DMS153 treated with DMSO at 0.1 percent for 48 hours (cell line): ENCODE measurements around the gene SLIT1.

Experiments used
- DNase-seq: peaks from one replicate; lab custom pipeline; 2025; ENCODE audit not compliant: unreplicated experiment; lab: John Stamatoyannopoulos, UW

Gene SLIT1

DNA sequence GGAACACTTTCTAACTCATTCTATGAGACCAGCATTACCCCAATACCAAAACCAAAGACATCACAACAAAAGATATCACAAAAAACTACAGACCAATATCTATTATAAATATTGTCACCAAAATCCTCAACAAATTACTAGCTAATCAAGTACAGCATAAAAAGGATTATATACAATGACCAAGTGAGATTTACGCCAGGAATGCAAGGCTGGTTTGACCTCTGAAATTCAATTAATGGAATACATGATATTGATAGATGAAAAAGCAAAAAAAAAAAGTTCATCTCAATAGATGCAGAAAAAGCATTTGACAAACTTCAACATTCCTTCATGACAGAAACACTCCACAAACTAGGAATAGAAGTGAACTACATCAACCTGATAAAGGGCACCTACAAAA lies 178.3 kb downstream of the SLIT1 start:
- no peak for DNase-seq

DNA sequence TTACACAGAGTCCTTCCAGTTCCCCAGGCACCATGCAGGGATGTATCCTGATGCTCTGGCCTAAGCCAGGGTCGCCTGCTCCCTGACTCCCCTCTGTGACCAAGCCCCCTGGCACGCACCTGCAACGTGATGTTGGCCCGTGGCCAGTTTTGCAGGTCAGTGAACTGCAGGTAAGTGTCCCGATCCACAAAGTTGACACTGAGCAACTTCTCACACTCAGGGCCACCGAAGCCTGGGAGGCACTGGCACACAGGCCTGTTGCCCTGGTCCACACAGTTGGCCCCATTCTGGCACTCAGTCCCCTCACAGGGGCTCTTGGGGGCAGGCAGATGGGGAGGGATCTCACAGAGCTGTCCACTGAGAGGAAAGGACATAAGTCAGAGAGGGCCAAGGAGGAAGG lies 179.4 kb downstream of the SLIT1 start:
- no peak for DNase-seq

DNA sequence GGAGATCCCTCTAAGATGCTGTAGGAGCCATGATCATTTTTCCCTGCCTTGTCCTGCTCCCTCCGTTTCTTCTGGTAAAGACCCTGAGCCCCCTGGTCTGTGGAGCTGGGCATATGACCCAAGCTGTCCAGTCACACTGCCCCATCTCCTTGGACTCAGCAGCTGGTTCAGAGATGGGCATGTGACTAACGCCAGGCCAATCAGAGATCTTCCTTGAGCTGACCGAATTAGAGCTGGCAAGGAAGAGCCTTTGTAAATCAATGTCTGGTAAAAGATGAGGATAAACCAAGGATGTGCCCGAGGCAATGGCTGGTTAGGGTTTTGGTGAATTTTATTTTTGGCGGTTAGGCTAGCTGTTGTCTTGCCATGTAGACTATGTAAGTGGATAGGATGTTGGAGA lies 180.4 kb downstream of the SLIT1 start:
- DNase-seq = no peak

DNA sequence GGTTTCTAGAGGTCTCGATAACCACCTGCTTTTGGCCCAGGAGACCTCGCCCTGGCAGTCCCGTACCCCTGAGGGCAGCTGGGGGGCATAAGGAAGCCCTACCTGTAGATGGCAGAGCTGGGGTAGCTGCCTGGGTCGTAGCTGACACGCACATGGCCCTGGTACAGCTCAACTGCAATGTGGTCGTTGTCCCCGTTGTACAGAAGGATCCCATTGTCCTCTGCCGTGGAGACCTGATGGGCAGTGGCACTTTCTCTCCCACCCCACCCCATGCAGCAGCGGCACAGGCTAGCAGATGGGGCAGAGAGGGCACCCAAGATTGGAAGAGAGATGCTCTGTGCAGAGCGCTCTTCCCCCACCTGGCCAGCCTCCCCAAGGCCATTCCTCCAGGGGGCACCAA lies 181.2 kb downstream of the SLIT1 start:
- DNase-seq = no peak

DNA sequence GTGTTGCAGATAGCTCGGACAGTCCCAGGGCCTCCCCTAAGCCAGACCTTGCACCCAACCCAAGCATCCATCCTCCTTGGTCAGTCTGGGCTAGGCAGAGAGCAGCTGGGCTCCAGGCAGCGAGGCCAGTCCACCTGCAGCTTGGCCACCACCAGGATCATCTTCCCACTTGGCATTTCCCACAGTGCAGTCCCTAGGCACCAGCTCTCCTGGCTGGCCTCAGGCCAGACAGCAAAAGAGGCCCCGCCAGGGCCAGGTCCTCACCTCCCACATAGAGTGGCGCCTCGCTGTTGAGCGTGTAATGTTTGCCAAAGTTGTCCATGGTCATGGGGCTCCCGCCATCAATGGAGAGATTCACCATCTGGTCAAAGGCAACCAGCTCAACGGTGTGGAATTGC lies 182.0 kb downstream of the SLIT1 start:
- no peak for DNase-seq

DNA sequence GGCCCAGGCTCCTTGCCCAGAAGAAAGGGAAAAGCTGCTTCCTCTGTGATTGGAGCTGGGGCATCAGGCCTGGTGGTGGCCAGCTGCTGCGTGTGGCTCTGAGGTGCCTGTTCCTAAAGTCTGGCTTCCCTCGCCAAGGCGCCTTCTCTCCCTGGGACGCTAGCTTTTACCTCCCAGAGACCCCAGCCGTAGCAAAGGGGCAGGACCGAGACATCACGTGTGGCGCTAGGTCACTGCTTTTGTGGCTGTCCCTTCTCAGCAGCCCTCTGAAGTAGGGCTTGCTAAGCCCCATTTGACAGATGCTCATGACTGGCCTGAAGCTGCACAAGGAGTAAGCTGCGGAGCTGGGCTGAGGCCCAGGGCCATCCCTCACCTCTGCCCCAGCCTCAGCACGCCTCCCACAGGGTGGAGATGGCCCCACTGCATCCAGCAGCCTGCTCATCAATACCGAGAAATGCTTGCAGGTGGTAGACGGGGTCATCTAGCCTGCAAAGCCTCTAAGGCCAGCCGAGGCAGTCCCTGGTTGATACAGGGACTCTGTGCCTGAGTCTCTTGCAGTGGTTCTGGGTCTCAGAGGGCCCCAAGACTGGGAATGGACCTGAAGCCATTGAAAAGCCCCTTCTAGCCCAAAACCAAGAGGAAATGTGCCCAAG lies 182.5 kb downstream of the SLIT1 start:
- DNase-seq = no peak

DNA sequence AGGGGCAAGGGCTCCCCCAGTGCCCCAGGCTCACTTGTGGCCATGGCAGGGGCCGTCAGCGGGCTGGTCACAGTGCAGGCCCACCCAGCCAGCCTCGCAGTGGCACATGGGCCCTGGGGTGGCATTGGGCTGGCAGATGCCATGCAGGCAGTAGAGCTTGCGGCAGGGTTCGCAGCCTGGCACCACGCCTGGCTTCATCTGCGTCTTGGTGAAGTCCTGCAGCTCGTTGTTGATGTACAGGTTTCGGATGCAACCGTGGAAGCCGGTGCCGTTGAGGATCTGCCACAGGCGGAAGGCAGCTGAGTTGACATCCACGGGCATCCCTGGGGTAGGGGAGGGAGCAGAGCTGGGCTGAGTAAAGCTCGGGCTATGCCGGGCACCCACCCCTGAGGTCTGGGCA lies 183.1 kb downstream of the SLIT1 start:
- DNase-seq = no peak

DNA sequence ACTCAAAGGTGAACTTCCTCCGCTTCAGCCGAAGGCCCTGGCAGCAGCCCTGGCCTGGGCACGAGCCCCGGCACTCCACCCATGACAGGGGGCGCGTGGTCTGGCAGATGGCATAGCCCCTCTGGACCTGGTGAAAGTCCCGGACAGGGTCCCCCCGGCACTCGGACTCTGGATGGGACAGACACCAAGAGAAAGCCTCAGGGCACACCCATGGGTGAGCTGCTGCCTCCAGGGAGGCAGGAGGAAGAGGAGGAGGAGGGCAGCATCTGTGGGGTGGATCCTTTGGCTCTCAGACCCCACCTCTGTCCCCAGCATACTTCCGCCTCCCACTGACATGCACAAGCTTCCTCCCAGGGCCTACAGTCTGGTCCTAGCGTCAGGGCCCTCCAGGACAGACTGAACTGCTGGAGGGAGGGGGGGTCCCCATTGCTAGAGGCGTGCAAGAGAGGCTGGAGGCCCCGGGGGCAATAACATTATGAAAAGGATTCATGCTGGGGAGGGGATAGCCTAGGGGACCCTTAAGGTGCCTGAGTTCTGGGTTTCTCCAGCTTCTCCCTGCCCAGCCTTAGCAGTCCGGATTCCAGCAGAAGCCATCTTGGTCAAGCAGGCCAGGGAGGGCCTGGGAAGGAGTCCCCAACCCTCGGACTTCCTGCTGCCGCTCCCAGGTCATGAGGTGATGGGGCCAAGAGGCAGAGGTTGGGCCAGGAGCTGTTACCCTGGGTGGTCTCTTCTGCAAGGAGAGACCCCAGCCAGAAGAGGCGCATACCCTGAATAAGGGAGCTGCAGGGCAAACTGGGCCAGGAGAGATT lies 184.4 kb downstream of the SLIT1 start:
- DNase-seq = no peak

DNA sequence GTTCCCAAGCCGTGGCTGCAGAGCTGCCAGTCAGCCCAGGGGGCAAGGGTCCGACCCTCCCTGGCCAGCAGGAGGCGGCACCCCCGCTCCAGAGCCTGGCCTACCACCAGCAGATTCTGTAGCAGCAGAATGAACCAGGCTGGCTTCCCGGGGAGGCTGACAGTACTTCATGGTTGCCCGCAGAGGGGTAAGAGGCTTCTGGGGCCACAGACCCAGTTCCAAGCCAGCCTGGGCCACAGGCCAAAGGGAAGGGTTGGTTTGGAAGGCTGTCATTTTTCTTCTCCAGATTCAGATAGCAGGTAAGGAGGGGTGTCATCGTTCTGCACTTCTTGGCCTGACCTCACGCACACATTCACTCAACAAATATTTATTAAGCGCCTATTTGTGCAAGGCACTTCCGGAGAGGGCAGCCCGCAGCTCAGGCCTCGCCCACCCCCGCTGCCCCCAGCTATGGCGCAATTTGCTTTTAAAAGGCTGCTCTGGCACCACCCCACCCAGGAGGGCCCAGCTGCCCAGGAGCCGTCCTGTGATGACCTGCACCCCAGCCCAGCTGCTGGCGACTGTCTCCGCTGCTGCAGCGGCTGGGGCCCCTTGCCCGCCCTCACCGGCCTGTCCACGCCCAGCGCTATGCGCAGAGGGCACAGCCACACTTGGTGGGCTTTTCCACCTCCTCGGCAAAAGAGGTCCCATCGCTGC lies 185.1 kb downstream of the SLIT1 start:
- no peak for DNase-seq

DNA sequence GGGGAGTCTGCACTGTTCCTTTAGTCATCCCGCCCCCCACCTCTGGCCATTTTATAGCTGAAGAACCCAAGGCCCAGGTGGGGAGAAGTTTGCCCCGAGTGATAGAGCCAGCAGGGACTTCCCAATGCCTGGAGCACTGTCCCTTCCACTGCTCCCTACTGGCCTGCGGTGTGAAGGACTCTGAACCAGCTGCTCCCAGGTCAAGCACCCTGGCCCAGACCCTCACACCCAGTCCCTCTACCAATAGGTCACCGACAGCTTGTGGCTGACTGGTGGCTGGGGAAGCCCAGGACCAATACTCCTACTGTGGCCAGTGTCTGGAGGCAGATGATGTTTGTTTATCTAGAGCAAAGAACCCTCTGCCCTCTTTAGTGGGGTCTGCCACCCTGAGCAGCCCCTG lies 185.8 kb downstream of the SLIT1 start:
- no peak for DNase-seq

DNA sequence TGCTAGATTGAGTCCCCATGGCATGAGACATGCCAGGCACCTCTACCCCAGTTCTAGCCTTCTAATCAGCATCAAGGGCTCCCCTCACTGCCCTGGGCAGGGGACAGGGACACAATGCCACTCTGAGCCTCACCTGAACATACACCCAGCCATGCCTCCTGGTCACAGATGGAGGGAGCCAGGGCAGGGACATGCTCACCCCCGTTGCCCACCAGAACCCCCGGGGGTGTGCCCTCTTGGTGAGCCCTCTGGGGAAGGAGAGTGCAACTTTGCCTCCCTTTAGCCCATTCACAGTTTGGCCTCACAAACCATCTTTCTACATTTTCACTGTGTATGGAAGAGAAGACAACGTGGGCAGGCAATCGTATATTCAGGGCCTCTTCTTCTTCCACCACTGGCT lies 186.4 kb downstream of the SLIT1 start:
- DNase-seq = no peak

DNA sequence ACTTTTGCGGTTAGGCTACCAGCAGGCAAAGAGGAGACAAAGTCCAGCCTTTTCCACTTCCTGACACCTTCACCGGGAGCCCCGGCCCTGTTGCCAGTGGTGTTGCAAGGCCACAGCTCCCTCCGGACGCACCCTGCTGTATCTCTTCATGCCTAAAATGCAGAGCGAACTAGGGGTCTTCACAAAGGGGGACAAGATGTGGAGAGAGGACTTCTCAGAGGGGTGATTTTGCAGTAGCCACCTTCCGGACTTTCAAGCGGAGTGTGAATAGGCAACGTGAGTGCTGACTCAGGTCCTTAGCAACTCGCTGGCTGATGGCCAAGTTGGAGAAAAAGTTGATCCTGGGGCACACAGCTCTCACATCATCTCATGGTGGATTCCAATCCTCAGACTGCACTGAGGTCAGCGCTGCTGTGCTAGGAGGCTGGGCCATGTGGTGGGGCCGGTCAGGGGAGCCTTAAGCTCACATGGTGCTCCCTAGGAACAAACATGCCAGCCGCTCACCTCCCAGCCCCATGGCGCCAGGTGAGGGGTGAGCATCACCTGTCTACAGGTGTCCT lies 187.3 kb downstream of the SLIT1 start:
- no peak for DNase-seq

DNA sequence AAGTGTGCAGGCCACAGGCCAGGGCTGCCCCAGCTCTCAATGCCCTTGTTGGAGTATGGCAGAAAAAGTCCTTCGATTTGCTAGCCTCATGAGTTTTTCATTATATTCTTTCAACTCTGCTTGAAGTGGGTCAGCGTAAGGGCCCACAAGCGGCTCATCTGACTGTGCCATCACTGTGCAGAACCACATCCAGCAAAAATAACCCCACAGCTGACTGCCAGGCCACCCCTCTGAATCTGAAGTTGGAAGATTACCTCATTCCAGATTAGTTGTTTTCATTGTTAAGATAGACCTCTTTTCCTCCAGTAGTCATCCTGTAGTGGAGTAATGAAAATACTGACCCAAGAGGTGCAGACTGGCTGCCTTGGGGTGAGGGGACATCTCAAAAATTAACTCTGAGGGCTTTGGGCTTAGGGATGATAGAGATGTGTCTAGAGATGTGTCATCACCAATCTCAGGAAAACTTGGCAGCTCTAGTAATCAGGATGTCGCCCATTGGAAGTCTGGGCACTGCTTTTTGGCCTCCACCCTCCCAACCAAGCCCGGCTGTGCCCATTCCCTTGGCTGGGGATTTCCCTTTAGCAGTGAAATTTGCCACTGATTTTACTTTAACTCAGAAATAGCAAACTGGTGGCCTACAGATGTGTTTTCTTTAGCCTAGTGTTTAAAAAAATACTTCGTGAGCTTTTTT lies 189.3 kb downstream of the SLIT1 start:
- no peak for DNase-seq

DNA sequence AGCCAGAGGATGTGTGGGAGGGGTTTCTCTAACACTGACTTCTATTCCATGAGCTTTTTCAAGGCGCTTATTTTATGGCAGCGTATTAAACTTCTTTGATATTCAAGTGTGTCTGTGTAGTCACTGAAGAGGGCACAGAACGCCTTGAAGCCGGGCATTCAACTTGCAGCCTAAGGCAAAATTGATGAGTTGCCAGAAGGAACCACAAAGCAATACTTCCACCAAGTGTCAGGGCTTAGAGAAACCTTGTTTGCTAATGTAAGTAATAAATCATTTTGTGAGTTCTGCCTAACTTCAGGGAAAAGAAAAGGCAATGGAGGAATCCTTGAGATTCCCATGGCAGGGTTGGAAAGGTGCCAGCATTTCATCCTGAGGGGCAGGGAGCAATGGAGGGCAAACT lies 189.9 kb downstream of the SLIT1 start:
- DNase-seq = no peak

DNA sequence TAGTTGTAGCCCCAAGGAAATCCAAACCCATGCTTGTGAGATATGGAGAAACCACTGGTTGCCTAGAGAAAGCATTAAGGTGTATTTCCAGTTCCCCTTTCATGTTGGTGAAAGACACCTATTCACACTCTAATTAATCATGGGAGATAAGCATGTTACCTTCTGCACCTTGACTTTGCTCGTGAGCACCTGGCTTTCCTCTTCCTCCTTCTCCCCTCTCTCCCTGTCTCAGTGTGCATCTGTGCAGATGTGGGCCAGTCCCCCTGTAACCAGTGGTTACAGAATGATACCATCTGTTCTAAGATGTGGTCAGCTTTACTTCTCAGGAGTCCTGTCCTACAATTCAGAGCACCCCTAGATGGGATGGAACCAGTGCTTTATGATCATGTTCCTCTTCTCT lies 193.0 kb downstream of the SLIT1 start:
- DNase-seq = no peak

DNA sequence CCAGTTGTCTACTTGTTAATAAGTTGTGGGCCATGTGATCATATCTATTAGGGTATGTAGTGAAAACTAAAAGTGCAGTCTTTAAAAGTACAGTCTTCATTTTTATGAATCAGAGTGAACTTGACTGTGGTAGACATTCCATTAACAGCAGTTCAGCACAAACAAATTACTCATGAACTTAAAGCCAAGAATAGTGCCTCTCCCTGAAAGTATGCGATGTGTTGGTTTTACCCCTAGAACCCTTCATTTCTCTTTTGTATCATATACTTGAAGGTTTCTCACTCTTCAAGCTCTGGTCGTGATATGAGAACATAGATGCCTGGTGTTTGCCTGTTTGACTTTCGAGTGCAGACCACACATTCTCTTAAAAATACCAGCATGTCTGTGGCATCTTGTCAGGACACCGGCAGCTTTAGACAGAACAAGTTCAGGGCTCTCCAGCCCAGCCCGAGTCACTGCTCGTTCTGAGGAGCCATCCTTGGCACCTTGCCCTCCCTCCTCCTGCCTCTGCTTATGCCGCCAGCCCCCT lies 194.4 kb downstream of the SLIT1 start:
- no peak for DNase-seq

DNA sequence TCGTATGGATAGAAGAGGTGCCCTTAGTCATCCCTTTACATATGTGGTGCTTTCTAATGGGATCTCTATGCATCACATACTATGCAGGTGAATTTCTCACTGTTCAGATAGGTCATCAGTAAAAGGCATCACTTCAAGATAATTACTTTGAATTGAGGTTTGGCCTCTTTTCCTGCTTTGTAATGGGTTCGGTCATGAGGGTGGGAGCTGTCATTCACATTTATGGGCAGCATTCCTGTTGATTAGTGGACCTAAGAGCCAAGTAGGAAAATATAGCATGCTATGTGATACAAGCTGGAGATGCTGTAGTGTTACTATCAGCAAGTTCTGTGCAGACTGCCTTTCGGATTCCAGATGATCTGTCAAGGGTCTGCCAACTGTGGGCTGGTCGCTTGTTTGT lies 197.3 kb downstream of the SLIT1 start:
- DNase-seq = no peak

DNA sequence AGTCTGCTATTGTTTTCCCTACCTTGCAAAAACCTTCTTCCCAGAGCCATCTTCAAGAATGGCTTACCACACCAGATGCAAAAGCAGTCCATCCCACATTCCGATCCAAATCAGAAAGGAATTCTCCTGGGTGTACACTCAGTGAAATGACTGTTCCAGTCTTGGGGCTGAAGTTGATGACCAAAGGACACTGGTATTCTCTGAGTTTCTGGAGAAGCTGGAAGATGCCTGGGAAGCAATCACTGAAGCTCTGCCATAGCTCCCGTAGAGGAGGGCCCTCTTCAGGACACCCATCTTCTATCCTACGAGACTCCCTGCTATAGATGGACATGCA lies 197.9 kb downstream of the SLIT1 start:
- no peak for DNase-seq

DNA sequence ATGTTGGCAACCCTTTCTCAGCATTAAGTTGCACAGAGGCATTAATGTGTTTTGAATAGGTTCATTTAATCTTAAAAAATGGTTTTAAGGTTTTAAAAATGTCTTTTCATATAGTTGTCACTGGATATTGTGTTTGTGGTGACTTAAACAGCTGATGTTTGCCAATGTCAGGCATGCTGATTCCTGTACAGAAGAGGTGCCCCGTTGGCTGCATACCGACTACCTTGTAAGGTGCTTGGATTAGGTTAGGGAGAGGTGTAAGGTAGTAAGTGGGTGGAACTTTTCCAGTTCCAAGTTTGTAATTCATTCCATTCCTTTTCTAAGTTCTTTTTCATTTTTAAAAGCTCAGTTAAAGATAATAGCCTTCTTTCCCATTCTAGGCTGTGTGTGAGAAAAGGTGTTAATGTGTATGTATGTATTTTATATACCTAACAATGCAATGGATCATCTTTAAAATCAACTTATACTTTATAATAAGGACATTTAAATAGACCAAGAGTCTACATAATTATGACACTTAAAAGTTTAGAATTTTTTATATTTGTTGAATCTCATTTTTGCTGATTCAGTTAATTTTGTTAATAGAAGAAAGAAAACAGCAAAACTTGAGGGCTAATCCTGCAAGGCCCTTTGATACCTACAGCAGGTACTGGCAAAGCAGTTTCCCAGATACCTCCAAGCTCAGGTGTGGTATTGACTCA lies 198.5 kb downstream of the SLIT1 start:
- DNase-seq = no peak

DNA sequence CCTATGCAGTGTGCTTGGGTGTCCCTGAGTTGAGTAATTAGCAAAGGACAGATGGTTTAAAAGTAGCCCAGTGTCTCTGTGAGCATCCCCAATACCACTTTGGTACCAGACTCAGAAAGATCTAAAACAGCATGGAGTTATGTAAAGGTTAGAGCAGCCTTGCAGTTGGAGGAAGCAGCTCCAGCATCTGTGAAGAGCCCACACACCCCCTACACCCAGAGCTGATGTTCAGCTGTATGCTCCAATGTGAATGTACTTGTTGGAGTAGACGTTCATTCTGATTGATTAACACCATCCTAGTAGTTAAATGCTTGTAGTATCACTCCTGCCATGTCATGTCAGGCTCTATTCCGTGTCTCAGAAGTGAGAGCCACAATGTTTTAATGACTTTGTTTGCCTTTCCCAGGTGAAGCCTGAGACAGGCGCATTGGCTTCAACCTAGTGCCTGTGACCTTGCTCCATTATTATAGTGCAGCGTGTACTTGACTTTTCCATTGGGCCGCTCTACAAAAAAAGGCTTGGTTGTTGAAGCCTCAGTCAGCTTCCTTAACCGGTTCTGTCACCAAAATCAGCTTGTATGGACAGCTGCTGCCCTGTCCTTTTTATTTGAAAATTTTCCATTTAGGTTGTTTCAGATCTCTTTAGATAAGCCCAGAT lies 199.4 kb downstream of the SLIT1 start:
- DNase-seq = no peak
